ENCODE measurements around the gene SLC26A1. TPM values are rescaled to one million over a fixed set of nuclear protein-coding genes. Genes with fewer than 3 reads are reported as not detected.

Gene SLC26A1
- total and polyA plus RNA-seq, 2 of the 13 experiments (the other 11 are each of a cell fraction or from before 2014, with no cell fraction given) = 5.4 to 22.9 TPM

- TF ChIP-seq ZNF3 (CRISPR knock-in tag; IDR thresholded peaks at IDR 0.05) (no peak), POLR2A (IDR thresholded peaks at IDR 0.05; ENCODE audit: insufficient read depth in 1 of 2, low read depth in 2 of 2, low read length in 2 of 2) (peak in 1 of 2 experiments; percentile 37; a peak in 2 of 4 replicates), ZSCAN29 (CRISPR knock-in tag; conservative IDR thresholded peaks at IDR 0.05) (peak; percentile 74; the same call in 1 of the 2 replicates), HNRNPK (IDR thresholded peaks at IDR 0.05; ENCODE audit: low read depth, low read length, poor library complexity, severe bottlenecking) (peak; percentile 75), DR1 (CRISPR knock-in tag; IDR thresholded peaks at IDR 0.05) (peak; percentile 45; the same call in 1 of the 2 replicates), ZNF614 (CRISPR knock-in tag; IDR thresholded peaks at IDR 0.05; ENCODE audit: borderline replicate concordance) (peak; percentile 14; the same call in 1 of the 2 replicates), ZNF720 (CRISPR knock-in tag; IDR thresholded peaks at IDR 0.05) (no peak), TFDP1 (CRISPR knock-in tag; IDR thresholded peaks at IDR 0.05; ENCODE audit: borderline replicate concordance) (peak; percentile 30; the same call in 1 of the 2 replicates), RXRB (CRISPR knock-in tag; IDR thresholded peaks at IDR 0.05; ENCODE audit: borderline replicate concordance) (0 out of 2 replicates have a peak, but pooled peaks have one; percentile 11), ZNF331 (CRISPR knock-in tag; IDR thresholded peaks at IDR 0.05) (no peak), ZNF790 (CRISPR knock-in tag; IDR thresholded peaks at IDR 0.05; ENCODE audit: borderline replicate concordance) (peak; percentile 51; the same call in 1 of the 2 replicates), ZNF350 (CRISPR knock-in tag; IDR thresholded peaks at IDR 0.05; ENCODE audit: borderline replicate concordance, low read depth) (0 out of 2 replicates have a peak, but pooled peaks have one; percentile 11), PHF5A (CRISPR knock-in tag; IDR thresholded peaks at IDR 0.05; ENCODE audit: low read depth, unreplicated experiment) (peak; percentile 28), NR2F2 (IDR thresholded peaks at IDR 0.05; ENCODE audit: borderline replicate concordance, low read depth) (no peak), ZNF20 (CRISPR knock-in tag; IDR thresholded peaks at IDR 0.05) (no peak), ZNF441 (CRISPR knock-in tag; IDR thresholded peaks at IDR 0.05; ENCODE audit: borderline replicate concordance) (0 out of 2 replicates have a peak, but pooled peaks have one; percentile 22), MXD4 (CRISPR knock-in tag; IDR thresholded peaks at IDR 0.05) (0 out of 2 replicates have a peak, but pooled peaks have one; percentile 40), MEF2D (CRISPR knock-in tag; IDR thresholded peaks at IDR 0.05) (peak; percentile 31; the same call in 1 of the 2 replicates), ZNF275 (CRISPR knock-in tag; IDR thresholded peaks at IDR 0.05; ENCODE audit: borderline replicate concordance) (peak; percentile 34; the same call in 1 of the 2 replicates), ZNF577 (CRISPR knock-in tag; IDR thresholded peaks at IDR 0.05; ENCODE audit: borderline replicate concordance, low read depth) (no peak), KLF12 (CRISPR knock-in tag; IDR thresholded peaks at IDR 0.05; ENCODE audit: borderline replicate concordance) (no peak), MEIS1 (CRISPR knock-in tag; IDR thresholded peaks at IDR 0.05; ENCODE audit: borderline replicate concordance) (no peak; the same call in 1 of the 2 replicates), ZMYM4 (CRISPR knock-in tag; IDR thresholded peaks at IDR 0.05) (peak; percentile 20; the same call in 1 of the 2 replicates), ZNF136 (CRISPR knock-in tag; IDR thresholded peaks at IDR 0.05; ENCODE audit: low read depth) (no peak; the same call in 1 of the 2 replicates), ZNF34 (CRISPR knock-in tag; IDR thresholded peaks at IDR 0.05; ENCODE audit: borderline replicate concordance) (0 out of 2 replicates have a peak, but pooled peaks have one; percentile 78), RAD21 (CRISPR knock-in tag; IDR thresholded peaks at IDR 0.05) (peak; percentile 91), MXI1 (IDR thresholded peaks at IDR 0.05; ENCODE audit: borderline replicate concordance, low read depth, low read length) (peak; percentile 44; the same call in 1 of the 3 replicates)
Observed at GRCh38 chr4:986879-987623, 6.2 kb downstream of the SLC26A1 start, which contains the start of gene IDUA (continued).

Data from HepG2 (cell line).